ENCODE data around the gene TMEM131.
"Not testable (repeated sequence)": the region's sequence is repeated elsewhere in the genome, so short reads cannot be mapped to it uniquely, and the experiment has no call there.

The TMEM131 gene

GRCh38 chr2:97848306-97848705 is 147.4 kb downstream of the TMEM131 start:
- no peak for TF ChIP-seq CTCF (IDR thresholded peaks at IDR 0.05; ENCODE audit: low read depth, low read length)
- in situ Hi-C loops (cut with HindIII; ENCODE audit: low sequenced_read_pairs): no loop called here
- no peak for DNase-seq (ENCODE audit: low read depth, low spot score)
- no peak overlapping the region for H3K4me3 ChIP-seq (ENCODE audit: low read depth, low read length)

- DNase-seq (ENCODE audit: low read depth, low spot score): not testable (repeated sequence)
Measured at GRCh38 chr2:97846716-97847115, 149.0 kb downstream of the TMEM131 start.

GRCh38 chr2:97845818-97846217 is 149.9 kb downstream of the TMEM131 start:
- in situ Hi-C loops (cut with HindIII; ENCODE audit: low sequenced_read_pairs): no loop called here
- DNase-seq (ENCODE audit: low read depth, low spot score): no peak
- no peak for TF ChIP-seq CTCF (IDR thresholded peaks at IDR 0.05; ENCODE audit: low read depth, low read length)
- H3K4me3 ChIP-seq (ENCODE audit: low read depth, low read length): no peak overlapping the region

More at GRCh38 chr2:97846716-97847115, 149.0 kb downstream of the TMEM131 start:
- H3K4me3 ChIP-seq (ENCODE audit: low read depth, low read length); in situ Hi-C loops (cut with HindIII; ENCODE audit: low sequenced_read_pairs): not testable (repeated sequence)

GRCh38 chr2:97845133-97845532 is 150.6 kb downstream of the TMEM131 start:
- in situ Hi-C loops (cut with HindIII; ENCODE audit: low sequenced_read_pairs): no loop called here
- no peak overlapping the region for H3K4me3 ChIP-seq (ENCODE audit: low read depth, low read length)
- DNase-seq (ENCODE audit: low read depth, low spot score): no peak
- TF ChIP-seq CTCF (IDR thresholded peaks at IDR 0.05; ENCODE audit: low read depth, low read length): no peak

- no peak for TF ChIP-seq CTCF (IDR thresholded peaks at IDR 0.05; ENCODE audit: low read depth, low read length)
- in situ Hi-C loops (cut with HindIII; ENCODE audit: low sequenced_read_pairs): no loop called here
- no peak overlapping the region for H3K4me3 ChIP-seq (ENCODE audit: low read depth, low read length)
- no peak for DNase-seq (ENCODE audit: low read depth, low spot score)
Measured at GRCh38 chr2:97844311-97844859, 151.4 kb downstream of the TMEM131 start.

- in situ Hi-C loops (cut with HindIII; ENCODE audit: low sequenced_read_pairs): no loop called here
- no peak for DNase-seq (ENCODE audit: low read depth, low spot score)
- no peak for TF ChIP-seq CTCF (IDR thresholded peaks at IDR 0.05; ENCODE audit: low read depth, low read length)
- H3K4me3 ChIP-seq (ENCODE audit: low read depth, low read length): no peak overlapping the region
Measured at GRCh38 chr2:97840198-97840597, 155.6 kb downstream of the TMEM131 start.

- in situ Hi-C loops (cut with HindIII; ENCODE audit: low sequenced_read_pairs): no loop called here
- H3K4me3 ChIP-seq (ENCODE audit: low read depth, low read length): no peak overlapping the region
- no peak for TF ChIP-seq CTCF (IDR thresholded peaks at IDR 0.05; ENCODE audit: low read depth, low read length)
- DNase-seq (ENCODE audit: low read depth, low spot score): no peak
Measured at GRCh38 chr2:97834610-97835009, 161.1 kb downstream of the TMEM131 start.

Data from astrocyte of the spinal cord (primary cell).